MM.1S (cell line): Measurements from ENCODE around the gene ALDH3A2.

Source experiments
- DNase-seq: peaks from one replicate; pipeline ENCODE4 v3.0.0-alpha.2; 2015
- H2AFZ ChIP-seq: fragments of 300-600 bp; sonication (generic); 2 replicates; pipeline ENCODE4 v1.6.0; 2016; ENCODE audit warnings: antibody characterized with exemption, low read length
- H3F3A ChIP-seq: fragments of 300-600 bp; sonication (generic); 2 replicates; pipeline ENCODE4 v1.6.1; 2016; ENCODE audit warnings: mild to moderate bottlenecking, antibody characterized with exemption, low read length, moderate library complexity, mixed read lengths; ENCODE audit not compliant: insufficient read depth
- H3K27ac ChIP-seq: fragments of 300-600 bp; sonication (generic); 2 replicates; pipeline ENCODE4 v1.5.1; 2016; ENCODE audit warnings: mild to moderate bottlenecking, low read length
- H3K27me3 ChIP-seq: fragments of 300-600 bp; sonication (generic); replicated peaks from 2 replicates; pipeline ENCODE4 v1.6.0; 2016; ENCODE audit warnings: low read length; ENCODE audit not compliant: insufficient read depth
- H3K36me3 ChIP-seq: fragments of 300-600 bp; sonication (generic); replicated peaks from 2 replicates; pipeline ENCODE4 v1.6.1; 2016; ENCODE audit warnings: mild to moderate bottlenecking, low read length, mixed read lengths; ENCODE audit not compliant: insufficient read depth
- H3K4me1 ChIP-seq: fragments of 300-600 bp; sonication (generic); 2 replicates; pipeline ENCODE4 v1.6.1; 2016; ENCODE audit warnings: low read length, mixed read lengths
- H3K4me2 ChIP-seq: fragments of 300-600 bp; sonication (generic); 2 replicates; pipeline ENCODE4 v1.6.0; 2016; ENCODE audit warnings: low read depth, low read length
- H3K4me3 ChIP-seq: fragments of 300-600 bp; sonication (generic); 2 replicates; pipeline ENCODE4 v1.5.1; 2016; ENCODE audit warnings: low read length, mixed read lengths
- H3K79me2 ChIP-seq: fragments of 300-600 bp; sonication (generic); 2 replicates; pipeline ENCODE4 v1.6.1; 2016; ENCODE audit warnings: mixed run types, low read length, mixed read lengths
- H3K9ac ChIP-seq: fragments of 300-600 bp; sonication (generic); 2 replicates; pipeline ENCODE4 v1.6.1; 2016; ENCODE audit warnings: low read length, mixed read lengths
- H3K9me2 ChIP-seq: fragments of 300-600 bp; sonication (generic); replicated peaks from 2 replicates; pipeline ENCODE4 v1.6.1; 2016; ENCODE audit warnings: mild to moderate bottlenecking, low read length, mixed read lengths; ENCODE audit not compliant: insufficient read depth
- H3K9me3 ChIP-seq: fragments of 300-600 bp; sonication (generic); replicated peaks from 2 replicates; pipeline ENCODE4 v1.6.1; 2016; ENCODE audit warnings: mild to moderate bottlenecking, low read length, mixed read lengths; ENCODE audit not compliant: insufficient read depth
- H4K20me1 ChIP-seq: fragments of 300-600 bp; sonication (generic); 2 replicates; pipeline ENCODE4 v1.6.1; 2016; ENCODE audit warnings: mild to moderate bottlenecking, low read length, moderate library complexity, mixed read lengths; ENCODE audit not compliant: insufficient read depth
- EZH2 ChIP-seq: fragments of 300-600 bp; sonication (generic); optimal IDR thresholded peaks from 2 replicates; pipeline ENCODE3; 2017; ENCODE audit warnings: low read depth, mild to moderate bottlenecking, antibody characterized with exemption, low read length, mixed read lengths
- EZH2phosphoT487 ChIP-seq: fragments of 300-600 bp; sonication (generic); IDR thresholded peaks from 2 replicates; pipeline ENCODE4 v1.6.1; 2018; ENCODE audit warnings: antibody characterized with exemption, low read length
- TF ChIP-seq, protein P1 (sequence below): fragments of 300-600 bp; sonication (generic); IDR thresholded peaks from 2 replicates; pipeline ENCODE4 v1.5.1; 2016; ENCODE audit warnings: antibody characterized with exemption, low read length, mixed read lengths

Gene ALDH3A2

DNA sequence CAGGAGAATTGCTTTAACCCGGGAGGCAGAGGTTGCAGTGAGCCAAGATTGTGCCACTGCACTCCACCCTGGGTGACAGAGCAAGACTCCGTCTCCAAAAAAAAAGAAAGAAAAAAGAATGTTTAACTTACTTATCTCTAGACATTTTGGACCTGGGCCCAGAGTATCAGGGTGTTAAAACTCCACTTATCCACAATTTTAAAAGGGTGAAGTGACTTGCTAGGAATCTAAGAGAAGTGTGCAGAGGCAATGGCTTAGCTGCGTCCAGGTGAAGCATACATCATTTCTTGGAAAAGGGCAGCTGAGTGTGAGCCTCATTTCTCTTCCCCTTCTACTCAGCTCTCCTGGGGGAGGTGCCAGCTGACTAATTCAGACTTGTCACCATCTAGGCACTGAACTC, 25.1 kb downstream of the ALDH3A2 start:
- TF ChIP-seq EZH2 (no peak), EZH2phosphoT487 (no peak)
- TF ChIP-seq, protein P1, sequence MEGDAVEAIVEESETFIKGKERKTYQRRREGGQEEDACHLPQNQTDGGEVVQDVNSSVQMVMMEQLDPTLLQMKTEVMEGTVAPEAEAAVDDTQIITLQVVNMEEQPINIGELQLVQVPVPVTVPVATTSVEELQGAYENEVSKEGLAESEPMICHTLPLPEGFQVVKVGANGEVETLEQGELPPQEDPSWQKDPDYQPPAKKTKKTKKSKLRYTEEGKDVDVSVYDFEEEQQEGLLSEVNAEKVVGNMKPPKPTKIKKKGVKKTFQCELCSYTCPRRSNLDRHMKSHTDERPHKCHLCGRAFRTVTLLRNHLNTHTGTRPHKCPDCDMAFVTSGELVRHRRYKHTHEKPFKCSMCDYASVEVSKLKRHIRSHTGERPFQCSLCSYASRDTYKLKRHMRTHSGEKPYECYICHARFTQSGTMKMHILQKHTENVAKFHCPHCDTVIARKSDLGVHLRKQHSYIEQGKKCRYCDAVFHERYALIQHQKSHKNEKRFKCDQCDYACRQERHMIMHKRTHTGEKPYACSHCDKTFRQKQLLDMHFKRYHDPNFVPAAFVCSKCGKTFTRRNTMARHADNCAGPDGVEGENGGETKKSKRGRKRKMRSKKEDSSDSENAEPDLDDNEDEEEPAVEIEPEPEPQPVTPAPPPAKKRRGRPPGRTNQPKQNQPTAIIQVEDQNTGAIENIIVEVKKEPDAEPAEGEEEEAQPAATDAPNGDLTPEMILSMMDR, result no peak
- H3K9me2 ChIP-seq, result no peaks in the 10 kb centered on the region
- H3K27me3 ChIP-seq, result no peaks in the 10 kb centered on the region
- H3K9me3 ChIP-seq, result no peaks in the 10 kb centered on the region
- H3F3A ChIP-seq, result no peaks in the 10 kb centered on the region
- H3K36me3 ChIP-seq, result no peaks in the 10 kb centered on the region
- H4K20me1 ChIP-seq, result no peaks in the 10 kb centered on the region
- no peaks in the 10 kb centered on the region for H3K79me2 ChIP-seq
- H2AFZ ChIP-seq, result no peak overlapping the region
- no peak overlapping the region for H3K27ac ChIP-seq
- DNase-seq, result no peak
- H3K4me3 ChIP-seq, result no peak overlapping the region
- no peaks in the 10 kb centered on the region for H3K4me1 ChIP-seq
- H3K4me2 ChIP-seq, result no peak overlapping the region
- H3K9ac ChIP-seq, result no peak overlapping the region

DNA sequence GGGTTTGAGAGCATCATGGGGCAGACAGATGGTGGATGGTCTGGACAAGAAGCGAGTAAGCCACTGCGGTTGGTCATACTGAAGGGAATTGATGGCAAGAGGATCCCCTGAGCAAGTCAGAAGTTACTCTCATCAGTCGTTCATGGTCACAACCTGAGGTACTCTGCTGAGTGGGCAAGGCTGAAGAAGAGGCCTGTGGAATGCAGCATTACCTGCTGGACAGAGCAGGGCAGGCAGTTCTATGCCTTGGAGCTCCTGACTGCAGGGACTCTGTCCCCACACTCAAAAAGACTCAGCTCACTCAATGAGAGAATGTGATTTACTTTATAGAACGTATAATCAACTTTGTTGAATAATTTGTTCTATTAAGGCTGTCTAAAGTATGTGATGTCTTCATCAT, 28.3 kb downstream of the ALDH3A2 start:
- Histone ChIP-seq H3K4me3 (no peak overlapping the region), H3K79me2 (no peaks in the 10 kb centered on the region), H3K4me1 (no peaks in the 10 kb centered on the region), H3K4me2 (no peak overlapping the region), H3K27ac (no peak overlapping the region), H3K9me2 (no peaks in the 10 kb centered on the region), H3F3A (no peaks in the 10 kb centered on the region), H3K9ac (no peak overlapping the region), H3K27me3 (no peaks in the 10 kb centered on the region), H3K36me3 (no peaks in the 10 kb centered on the region), H4K20me1 (no peaks in the 10 kb centered on the region), H3K9me3 (no peaks in the 10 kb centered on the region), H2AFZ (no peak overlapping the region)
- TF ChIP-seq, protein P1, result no peak
- TF ChIP-seq EZH2 (no peak), EZH2phosphoT487 (no peak)
- no peak for DNase-seq

DNA sequence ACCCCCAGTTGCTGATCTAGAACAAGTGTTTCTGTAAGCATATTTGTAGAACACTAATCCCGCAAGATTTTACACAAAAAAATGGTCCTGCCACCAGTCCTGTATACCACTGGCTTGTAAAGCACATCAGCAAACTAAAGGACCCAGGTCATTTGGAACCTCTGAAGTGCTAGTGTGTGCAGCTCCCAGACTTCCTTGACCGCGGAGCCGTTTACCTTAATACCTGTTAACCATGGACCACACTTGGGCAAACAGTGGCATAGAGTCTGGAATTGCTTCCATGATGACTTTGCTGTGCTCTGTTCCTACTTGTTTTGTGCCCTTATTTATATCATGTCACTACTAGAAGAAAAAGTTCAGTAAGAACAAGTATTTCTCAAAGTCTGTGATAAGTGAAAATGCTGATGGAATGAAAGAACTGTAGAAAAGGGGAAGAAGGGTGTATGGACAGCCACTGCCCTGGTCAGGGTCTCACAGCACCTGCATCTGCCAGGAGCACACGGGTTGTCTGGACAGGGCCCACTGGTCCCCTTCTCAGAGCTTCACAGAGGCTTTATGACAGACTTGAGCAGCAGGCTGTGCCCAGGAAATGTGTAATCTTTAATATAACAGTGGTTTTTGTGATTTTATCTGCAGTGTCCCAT, 29.3 kb downstream of the ALDH3A2 start:
- TF ChIP-seq EZH2phosphoT487 (no peak), EZH2 (no peak)
- no peak overlapping the region for H3K4me3 ChIP-seq
- no peak for DNase-seq
- H3K27ac ChIP-seq, result no peak overlapping the region
- H3K9me3 ChIP-seq, result no peaks in the 10 kb centered on the region
- H3K9me2 ChIP-seq, result no peaks in the 10 kb centered on the region
- no peak overlapping the region for H3K9ac ChIP-seq
- H3F3A ChIP-seq, result no peaks in the 10 kb centered on the region
- no peaks in the 10 kb centered on the region for H4K20me1 ChIP-seq
- no peak overlapping the region for H3K4me2 ChIP-seq
- no peaks in the 10 kb centered on the region for H3K36me3 ChIP-seq
- no peak overlapping the region for H2AFZ ChIP-seq
- H3K79me2 ChIP-seq, result no peaks in the 10 kb centered on the region
- no peaks in the 10 kb centered on the region for H3K4me1 ChIP-seq
- H3K27me3 ChIP-seq, result no peaks in the 10 kb centered on the region

DNA sequence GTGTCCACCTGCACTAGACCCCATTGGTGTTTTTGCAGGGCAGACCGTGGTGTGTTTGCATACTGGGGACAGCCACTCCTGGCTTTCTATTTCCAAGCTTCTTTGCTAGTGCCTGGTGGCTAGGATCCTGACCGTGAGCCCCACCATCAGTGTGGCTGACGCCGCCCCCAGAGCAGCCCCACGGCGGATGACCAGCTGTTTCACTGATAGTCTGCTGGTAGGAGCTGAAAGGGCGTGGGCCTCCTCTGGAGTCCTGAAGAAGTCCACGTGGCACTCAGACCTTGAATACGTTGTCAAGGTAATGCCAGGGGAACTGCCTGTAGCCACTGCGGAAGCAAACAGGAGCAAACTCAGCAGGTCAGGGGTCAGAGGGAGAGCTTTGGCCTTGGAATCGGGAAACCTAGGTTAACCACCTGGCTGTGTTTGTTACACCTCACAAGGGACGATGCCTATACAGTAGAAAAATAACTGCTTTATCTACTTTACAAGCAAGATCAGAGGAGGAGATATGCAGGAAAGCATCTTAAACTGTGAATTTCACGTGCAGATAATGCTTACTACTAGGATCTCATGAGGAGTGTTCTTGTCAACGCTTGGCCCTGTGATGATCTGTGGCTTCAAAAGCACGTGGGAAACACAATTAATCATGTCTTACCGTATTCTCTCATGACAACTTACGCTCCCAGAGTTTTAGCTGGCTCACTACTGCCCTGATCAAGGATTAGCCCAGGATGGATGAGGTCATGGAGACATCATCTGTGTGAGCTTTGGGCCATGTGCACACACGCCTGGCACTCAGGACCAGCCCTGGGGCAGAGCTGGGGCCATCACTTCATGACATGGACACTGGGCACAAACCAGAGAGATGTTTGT, 30.3 kb downstream of the ALDH3A2 start:
- Histone ChIP-seq H3K4me3 (no peak overlapping the region), H3K9me3 (no peaks in the 10 kb centered on the region), H3K4me2 (no peak overlapping the region), H3K9ac (no peak overlapping the region), H3K36me3 (no peaks in the 10 kb centered on the region), H3K27ac (no peak overlapping the region), H3K4me1 (no peaks in the 10 kb centered on the region), H3F3A (no peaks in the 10 kb centered on the region), H3K27me3 (no peaks in the 10 kb centered on the region), H4K20me1 (no peaks in the 10 kb centered on the region), H2AFZ (no peak overlapping the region), H3K9me2 (no peaks in the 10 kb centered on the region), H3K79me2 (no peaks in the 10 kb centered on the region)
- TF ChIP-seq EZH2 (no peak), EZH2phosphoT487 (no peak)
- TF ChIP-seq, protein P1, result no peak
- DNase-seq, result no peak
